GM19395 (cell line): ENCODE results near the gene ZBTB38.

ENCODE experiments used
- ATAC-seq: cut with Tn5 transposase; IDR thresholded peaks from one replicate; pipeline ENCODE4 v1.9.1; 2021; ENCODE audit warnings: mild to moderate bottlenecking, moderate library complexity; ENCODE audit not compliant: unreplicated experiment

Gene ZBTB38

DNA sequence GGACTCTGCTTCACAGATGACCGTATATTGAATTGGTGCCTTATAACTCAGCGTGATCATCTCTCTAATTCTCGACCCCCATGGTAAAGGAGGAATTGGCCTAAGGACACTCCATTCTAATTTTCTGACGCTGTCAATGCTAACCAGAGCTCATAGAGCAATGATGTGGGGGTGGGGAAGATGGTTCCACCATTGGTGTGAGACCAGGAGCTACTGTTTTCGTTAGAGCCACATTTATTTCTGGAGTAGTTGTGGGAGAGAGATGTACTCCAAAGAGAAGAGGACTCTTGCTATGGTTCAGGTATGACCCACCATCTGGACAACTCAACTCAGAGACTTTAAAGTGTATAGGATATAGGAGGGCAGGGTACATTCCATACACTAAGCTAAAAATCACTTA is 16.3 kb downstream of the ZBTB38 start:
- no peak for ATAC-seq

DNA sequence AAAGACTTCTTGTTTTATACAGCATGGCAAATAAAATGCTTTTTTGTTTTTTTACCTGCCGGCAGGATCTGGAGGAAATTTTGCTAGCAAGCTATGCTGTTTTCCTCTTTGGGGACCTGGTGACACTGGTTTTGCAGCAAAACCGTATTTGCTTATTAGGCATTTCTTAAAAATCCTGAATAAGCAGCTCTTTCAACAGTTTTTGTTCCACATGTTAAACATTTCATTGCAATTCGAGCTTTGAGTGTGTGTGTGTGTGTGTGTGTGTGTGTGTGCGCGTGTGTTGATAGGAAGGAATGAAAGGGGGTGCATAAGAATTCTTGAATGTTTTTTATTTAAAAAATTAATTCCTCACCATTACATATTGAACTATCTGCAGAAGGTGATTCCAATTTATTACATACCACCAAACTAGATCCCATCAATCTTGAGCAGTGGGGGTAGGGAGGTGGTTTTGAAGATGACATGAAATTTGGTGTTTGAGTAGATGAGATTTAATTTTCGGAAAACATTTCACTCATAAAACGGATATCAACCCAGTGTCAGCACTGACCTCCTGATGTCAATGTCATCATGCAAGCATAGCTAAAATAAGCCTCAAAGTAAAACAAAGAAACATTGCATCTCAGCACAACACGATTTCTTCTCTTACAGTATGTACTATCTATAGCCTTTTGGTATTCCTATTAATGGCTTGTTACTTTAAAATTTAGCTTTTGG is 17.3 kb downstream of the ZBTB38 start:
- ATAC-seq = no peak

DNA sequence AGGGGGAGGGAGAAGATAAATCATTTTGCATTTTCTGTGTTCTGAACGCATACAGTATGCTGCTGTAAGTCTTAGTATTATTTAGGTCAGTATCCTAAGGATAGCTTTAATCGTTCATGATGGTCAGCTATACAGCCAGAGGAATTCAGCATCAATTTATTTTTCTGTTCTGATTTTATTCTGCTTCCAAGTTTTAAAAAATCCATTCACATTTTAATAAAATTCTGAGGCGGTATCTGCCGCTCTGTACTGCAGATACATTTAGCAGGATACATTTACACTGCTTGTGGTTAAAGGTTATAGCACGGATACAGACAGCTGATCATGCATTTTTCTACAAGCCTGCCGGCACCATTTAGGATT is 17.8 kb downstream of the ZBTB38 start:
- ATAC-seq = no peak

DNA sequence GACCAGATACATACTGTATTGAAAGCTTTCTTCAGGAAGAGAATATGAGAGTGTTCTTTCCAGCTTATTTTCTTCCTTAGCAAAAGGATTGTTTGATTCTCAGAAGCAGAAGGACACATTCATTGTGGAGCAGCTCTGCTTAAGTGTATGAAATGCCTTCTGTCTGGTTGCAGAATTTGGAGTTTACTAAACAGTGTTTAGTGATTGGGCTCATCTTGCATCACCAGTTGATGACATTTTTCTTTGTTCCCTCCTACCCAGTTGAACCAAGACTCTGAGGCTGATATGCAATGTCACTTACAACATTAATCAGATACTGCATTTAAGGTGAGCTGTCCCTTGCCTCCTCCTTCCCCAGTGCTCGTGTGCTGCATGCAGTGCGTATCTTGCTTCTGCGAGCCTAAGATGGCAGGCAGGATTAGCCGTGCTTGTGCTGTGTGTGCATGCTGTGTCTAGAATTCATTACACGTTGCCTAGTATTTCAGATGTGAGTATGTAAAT is 18.4 kb downstream of the ZBTB38 start:
- ATAC-seq = no peak

DNA sequence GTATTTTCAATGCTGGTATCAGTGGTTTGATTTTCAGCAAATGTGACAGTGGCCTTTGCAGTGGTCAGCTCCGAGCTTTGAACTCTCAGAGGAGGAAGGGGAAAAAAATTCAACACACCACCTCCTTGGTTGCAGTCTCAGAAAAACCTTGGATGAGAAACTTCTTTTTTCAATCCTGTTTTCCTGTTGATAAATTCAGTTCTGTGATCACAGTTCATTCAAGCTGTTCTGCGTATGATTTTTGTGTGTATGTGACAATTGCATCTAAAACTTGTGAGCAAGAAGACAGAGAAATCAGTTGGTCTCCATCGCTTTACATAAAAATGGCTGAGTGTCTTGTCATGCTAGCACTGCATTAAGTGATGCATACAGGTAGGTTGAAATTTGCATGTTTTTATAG is 19.2 kb downstream of the ZBTB38 start:
- ATAC-seq = no peak

DNA sequence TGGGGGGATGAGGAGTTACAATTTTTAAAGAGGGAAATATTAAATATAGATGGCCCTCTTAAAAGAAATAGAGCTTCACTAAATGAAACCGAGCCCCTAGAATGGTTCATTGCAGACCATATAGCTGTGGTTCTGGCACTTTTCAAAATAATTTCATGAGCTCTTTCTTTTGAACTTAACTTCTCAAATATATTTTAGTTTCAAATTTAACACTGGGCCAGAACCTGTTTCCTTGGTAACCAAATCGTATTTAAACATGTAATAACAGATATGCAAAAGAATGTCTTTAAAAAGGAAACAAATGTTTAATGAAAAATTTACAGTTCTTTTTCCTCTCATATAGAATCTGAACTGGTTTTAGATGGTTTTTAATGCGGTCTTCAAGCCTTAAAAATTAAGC is 20.1 kb downstream of the ZBTB38 start:
- peak; percentile 13 for ATAC-seq

DNA sequence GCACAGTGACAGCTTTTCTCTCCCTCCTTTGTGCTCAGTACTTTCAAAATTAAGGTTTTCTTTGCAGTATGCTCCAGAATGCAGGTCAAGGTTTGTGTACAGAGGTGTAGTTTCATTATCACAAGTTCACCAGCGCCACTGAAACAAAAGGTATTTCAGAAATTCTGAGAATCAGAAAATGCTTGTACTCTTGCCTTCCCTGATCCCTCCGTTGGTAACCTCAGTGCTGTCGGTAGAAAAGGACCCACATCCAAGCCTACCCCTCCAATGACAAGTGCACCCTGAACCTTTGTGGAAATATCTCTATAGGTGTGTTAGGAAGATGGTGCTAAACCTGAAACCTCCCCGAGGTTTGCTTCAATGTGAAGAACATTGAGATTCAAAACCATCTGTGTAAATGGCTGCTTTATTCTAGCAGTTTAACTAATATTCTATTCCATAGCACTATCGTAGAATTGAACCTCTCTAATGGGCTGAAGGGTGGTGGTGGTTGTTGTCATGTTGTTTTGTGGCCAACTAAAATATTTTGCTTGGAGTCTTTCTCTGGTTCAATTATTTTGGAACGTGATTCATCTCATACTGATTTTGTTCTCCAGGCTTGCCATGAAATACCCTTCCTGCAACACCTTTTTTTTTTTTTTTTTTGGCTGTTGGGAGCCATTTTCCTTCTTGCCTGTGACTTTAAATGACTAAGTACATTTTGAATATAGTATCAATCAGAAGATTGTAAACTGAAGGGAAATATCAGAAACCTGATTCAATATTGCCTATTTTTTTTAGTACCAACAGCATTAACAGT is 20.7 kb downstream of the ZBTB38 start:
- ATAC-seq = peak; percentile 73

DNA sequence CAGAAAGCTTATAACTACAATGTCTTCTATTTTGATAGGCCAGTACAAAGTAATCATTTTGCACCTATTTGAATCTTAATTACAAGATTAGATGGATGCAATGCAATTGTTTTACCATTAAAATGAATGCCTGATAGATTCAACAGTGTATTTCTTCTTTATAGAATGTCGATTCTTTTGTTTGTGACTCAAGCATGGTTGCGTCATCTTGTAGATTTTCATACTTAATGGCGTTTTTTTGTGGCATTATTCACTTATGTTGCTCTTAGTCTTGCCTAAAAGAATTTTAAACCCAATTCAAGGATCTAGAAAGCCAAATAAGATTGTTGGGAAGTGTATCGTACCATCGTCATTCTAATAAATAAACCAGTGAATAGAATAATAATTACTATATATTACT is 21.4 kb downstream of the ZBTB38 start:
- ATAC-seq = no peak

DNA sequence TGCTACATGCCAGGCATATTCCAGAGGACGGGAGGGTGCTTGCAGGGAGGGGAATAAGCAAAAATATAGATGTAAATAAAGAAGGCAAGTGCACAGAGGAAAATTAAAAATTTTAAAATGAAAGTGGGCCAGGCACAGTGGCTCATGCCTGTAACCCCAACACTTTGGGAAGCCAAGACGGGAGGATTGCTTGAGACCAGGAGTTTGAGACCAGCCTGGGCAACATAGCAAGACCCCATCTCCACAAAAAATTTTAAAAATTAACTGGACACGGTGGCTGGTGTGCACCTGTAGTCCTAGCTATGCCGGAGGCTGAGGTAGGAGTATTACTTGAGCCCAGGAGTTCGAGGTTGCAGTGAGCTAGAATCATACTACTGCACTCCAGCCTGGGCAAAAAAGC is 22.4 kb downstream of the ZBTB38 start:
- ATAC-seq = no peak

DNA sequence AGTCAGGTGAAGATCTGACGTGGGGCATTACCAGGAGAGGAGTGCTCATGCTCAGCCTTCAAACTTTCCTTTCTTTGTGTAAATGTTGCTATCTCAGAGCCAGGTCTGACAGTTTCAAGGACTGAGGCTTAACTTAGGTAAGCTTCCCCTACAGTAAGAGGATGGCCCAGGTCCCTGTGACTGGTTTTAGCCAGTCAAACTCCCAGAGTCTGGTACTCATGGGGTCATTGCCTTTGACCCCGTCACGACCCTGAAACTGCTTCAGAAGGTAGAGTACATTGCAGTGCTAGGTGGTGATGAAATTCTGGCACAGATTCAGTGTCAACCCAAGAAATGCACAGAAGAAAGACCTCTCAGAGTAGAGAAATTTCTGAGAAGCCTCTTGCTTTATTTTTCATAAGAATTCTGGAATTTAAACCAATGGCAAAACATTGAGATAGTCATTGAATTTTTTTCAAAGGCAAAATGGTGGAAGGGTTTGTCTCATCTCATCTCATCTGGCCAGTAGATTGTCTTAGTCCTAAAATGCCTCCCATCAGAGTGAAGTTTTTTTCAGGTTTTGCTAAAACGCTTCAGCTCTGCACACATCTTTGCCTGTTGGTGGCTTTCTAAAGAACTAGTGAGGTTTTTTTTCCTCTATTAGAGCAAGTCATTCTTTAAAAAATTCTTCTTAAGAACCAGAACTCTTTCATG is 23.1 kb downstream of the ZBTB38 start:
- ATAC-seq = no peak

DNA sequence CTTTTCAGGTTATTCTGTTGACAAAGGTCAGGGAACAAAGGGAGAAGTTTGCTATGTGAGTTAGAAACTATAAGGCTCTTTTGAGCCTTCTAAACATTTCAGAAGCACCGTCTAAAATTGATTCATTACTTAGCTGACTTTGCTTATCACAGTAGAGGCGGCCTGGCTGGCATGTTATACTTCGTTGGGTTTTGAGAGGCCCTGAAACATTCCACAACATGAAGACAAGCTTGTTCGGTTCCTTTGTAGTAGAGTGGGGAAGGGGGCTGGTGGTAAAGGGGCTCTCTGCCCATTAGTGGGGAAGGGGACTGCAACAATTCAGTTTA is 23.6 kb downstream of the ZBTB38 start:
- no peak for ATAC-seq

DNA sequence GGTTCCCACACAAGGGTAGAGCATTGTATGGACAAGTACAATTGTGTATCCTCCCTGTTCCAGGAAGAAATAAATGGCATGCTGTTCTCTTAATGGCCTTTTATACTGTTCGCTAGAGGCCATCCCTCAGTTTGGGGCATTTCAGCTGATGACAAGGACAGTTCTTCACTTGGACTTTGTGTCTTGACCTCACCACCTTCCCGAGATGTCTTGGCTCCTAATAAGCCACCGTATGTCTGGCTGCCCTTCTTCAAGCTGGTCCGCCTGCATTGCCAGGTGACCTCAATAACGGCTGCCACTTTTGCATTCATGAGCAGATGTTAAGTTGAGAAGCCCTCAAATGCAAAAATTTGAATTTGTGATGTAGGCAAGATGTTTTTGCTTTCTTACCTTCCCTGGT is 24.1 kb downstream of the ZBTB38 start:
- ATAC-seq = no peak

DNA sequence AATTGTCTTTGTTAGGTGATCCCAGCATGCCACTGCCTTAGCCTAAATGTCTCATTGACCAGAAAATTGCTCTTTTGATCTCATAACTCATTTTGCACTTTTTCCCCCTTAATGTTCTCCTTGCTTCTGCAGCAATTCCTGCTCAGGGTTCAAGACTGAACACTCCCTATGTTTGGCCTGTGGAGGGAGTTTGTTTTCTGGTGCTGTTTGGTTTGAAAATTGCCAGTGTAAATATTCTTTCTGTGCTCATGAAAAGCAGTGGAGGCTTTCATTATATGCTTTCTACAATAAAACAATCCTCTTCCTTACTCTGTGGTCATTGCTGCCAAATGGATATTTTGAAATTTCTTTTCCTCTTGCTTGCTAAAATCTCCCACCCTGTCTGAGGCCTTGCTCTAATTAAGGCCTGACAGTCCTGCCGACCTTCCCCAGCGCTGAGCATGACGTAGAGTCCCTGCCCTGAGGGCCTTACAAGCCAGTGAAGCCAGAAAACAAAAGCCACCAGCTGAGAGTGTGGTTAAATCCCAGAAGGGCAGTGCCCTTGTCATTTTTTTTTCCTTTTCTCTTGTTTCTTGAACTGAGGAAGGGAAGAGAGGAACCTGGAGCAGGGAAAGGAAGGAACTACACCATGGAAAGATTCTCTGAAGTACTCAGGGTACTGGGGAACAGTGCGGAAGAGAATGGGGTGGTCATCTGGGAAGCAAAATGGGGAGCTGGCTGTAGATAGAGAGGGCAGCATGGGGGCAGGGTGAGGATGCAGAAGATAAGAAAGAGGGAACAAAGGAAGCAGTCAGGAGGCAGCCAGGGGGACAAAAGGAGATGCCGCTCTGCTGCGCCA is 24.8 kb downstream of the ZBTB38 start:
- no peak for ATAC-seq

DNA sequence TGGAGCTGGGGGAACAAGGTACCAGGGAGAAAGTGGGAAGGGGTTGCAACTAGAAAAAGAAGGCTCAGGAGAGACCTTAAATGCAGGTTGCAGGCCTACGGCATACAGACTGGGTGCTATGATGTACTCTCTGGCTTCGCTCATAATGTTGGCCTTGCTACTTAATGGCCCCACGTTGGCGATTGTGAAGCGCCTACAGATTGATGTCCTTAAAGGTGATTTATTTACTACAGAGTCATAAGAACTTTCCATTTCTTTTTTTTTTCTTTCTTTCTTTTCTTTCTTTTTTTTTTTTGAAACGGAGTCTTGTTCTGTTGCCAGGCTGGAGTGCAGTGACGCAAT is 25.4 kb downstream of the ZBTB38 start:
- ATAC-seq = no peak

DNA sequence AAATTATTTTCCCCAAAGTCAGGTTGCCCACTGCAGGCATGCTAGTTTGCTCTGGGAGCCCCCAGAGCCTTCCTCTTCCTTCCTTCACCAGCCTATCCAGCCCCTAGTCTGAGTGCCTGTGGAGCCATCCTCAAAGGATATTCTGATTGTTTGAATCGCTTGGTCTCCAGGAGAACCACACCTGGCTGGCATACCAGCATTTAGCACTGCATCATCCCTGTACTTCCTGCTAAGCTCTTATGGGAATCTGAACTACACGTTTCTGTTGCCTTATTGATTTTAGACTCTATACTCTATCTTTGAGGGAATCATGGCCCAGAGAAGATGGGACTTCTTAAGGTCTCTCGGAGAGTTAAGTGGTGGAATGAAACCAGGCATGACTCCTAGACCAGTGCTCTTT is 26.3 kb downstream of the ZBTB38 start:
- ATAC-seq = no peak

DNA sequence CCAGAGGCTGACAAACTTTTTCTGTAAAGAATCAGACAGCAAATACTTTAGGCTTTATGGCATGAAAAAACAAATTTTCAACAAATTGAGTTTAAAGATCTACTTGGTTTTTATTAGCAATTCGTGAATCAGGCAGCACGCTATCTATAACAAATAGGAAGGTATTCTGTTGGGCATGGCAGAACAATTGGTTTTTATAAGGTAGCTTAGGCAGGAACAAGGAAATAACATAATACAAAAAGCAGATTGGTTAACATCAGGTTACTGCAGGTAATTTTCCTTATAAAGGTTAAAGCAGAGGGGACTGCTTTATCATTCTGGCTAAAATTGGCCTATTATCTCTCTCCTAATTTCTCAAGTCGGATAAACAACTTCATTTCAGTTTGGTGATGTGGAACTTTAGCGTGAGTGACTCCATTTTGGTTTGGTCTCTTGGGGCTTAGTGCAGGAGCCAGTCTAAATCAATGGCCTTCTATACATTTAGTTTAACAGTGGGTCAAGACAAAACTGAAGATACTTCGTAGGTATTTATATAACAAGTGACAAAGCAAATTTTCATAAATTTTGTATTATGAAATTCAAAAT is 26.8 kb downstream of the ZBTB38 start:
- no peak for ATAC-seq

DNA sequence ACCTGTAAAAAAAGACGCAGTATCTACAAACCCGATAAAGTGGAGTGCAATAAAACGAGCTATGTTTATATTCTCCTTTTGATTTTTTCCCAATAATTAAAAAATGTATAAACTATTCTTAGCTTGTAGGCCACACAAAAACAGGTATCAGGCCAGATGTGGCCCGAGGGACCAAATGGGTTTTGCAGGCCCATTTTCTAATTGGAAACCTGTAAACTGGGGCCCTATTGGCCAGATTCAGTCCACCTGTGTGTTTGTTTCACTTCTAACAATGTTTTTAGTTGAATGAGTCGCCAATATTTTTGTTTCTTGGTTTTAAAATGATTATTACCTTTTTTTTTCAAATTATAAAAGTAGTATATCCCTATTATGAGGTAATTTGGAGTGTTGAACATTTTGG is 29.7 kb downstream of the ZBTB38 start:
- ATAC-seq = no peak

DNA sequence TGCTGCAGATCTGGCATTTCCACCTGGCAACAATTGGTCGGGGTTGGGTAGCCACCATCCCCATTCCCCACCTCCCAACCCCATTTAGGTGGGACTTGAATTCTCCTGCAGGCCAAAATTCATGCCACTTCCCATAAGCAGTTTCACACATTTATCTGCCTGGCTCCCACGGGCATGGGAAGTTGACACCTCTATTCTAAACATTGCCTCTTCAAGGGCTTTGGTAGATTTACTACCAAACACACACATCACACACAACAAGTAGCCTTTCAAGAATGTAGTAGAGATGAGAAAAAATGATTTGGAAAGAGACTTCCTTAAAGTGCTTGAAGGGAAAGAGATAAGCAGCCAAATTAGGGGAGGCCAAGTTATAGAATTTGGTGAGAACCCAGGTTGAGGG is 30.9 kb downstream of the ZBTB38 start:
- no peak for ATAC-seq

DNA sequence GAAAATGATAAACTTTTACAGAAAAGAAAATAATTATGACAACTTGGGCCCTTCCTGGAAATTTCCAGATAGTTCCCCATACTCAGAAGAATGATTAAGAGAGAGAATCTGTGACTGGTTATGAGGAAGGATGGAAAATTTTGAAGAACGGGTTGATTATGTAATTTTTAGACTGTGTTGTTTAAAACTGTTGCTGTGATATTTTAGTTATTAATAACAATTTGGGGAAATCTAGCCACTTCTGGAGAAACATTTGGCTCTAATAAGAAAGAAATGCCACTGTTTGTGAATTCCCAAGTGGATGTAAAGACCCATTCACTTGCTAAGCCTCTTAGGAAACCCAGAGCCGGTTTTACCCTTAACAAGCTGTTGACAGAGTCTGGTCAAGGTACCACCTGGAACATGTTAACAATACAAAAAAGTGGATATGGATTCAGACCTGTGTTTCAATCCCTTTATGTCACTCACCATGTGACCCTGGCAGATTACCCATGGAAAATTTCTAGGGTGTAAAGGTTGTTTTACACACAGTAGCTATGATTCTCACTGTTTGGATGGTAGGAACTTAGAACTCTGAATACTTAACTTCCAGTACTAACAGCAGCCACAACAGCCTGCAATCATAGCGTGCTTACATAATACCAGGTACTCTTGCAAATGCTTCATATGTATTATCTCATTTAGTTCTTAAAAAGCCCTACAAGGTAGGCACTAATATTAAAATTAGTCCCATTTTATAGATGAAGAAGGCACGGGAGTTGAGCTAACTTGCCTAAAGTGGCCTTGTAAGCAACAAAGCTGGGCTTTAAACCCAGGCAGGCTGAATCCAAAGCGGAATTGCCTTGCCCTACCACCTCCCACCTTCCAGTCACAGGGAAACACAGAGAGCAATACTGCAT is 32.0 kb downstream of the ZBTB38 start:
- no peak for ATAC-seq

DNA sequence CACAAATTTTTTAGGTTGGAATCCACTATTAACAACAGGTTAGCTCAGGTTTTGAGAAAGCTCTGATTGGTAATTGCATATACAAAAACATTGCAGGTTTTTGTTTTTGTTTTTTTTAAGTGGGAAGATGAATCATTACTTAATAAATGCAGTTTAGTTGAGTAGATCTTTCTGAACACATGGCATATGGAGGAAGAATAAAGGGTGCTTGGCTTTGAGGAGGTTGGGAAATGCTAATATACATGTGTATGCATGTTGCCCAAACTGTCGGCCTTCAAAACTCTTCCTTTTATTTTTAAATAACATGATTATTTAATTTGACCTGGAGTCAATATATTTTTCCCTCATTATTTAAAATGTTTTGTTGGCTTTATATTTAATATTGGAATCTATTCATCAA is 32.8 kb downstream of the ZBTB38 start:
- ATAC-seq = no peak
